Measurements from ENCODE around the gene CCL17. TPM values are rescaled to one million over a fixed set of nuclear protein-coding genes. Genes with fewer than 3 reads are reported as not detected.

Gene CCL17
- total and polyA plus RNA-seq, 8 donors: 1.1 TPM; not detected in 7

- no peak overlapping the region for H3K4me3 ChIP-seq
- WGBS, 2 donors: 46 to 56% methylated on average over 5 of the region's 5 CpGs
Measured at GRCh38 chr16:57377080-57377841, 27.3 kb upstream of the CCL17 start.

GRCh38 chr16:57379579-57379978, 25.0 kb upstream of the CCL17 start:
- ATAC-seq: peak in 1 of 4 donors; percentile 9
- DNase-seq: no peak
- H3K4me1 ChIP-seq: no peaks in the 10 kb centered on the region
- H3K4me3 ChIP-seq: no peak overlapping the region
- 78 to 81% methylated on average over 10 of the region's 10 CpGs for WGBS, 2 donors
- H3K27me3 ChIP-seq: no peaks in the 10 kb centered on the region
- no peak for FAIRE-seq
- H3K27ac ChIP-seq: no peak overlapping the region
- intact Hi-C loops (cut with DNase I): no loop called here
- H3K9me3 ChIP-seq: no peaks in the 10 kb centered on the region
- H3K36me3 ChIP-seq: no peaks in the 10 kb centered on the region
- TF ChIP-seq, protein P1, sequence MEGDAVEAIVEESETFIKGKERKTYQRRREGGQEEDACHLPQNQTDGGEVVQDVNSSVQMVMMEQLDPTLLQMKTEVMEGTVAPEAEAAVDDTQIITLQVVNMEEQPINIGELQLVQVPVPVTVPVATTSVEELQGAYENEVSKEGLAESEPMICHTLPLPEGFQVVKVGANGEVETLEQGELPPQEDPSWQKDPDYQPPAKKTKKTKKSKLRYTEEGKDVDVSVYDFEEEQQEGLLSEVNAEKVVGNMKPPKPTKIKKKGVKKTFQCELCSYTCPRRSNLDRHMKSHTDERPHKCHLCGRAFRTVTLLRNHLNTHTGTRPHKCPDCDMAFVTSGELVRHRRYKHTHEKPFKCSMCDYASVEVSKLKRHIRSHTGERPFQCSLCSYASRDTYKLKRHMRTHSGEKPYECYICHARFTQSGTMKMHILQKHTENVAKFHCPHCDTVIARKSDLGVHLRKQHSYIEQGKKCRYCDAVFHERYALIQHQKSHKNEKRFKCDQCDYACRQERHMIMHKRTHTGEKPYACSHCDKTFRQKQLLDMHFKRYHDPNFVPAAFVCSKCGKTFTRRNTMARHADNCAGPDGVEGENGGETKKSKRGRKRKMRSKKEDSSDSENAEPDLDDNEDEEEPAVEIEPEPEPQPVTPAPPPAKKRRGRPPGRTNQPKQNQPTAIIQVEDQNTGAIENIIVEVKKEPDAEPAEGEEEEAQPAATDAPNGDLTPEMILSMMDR (IDR thresholded peaks at IDR 0.05): no peak

More at GRCh38 chr16:57377080-57377841, 27.3 kb upstream of the CCL17 start:
- intact Hi-C loops (cut with DNase I): no loop called here
- Histone ChIP-seq H3K36me3 (no peaks in the 10 kb centered on the region), H3K27me3 (no peaks in the 10 kb centered on the region), H3K27ac (no peak overlapping the region), H3K4me1 (peaks cover 2 to 8% (median 4%) of the 10 kb centered on the region in 3 donors), H3K9me3 (no peaks in the 10 kb centered on the region)
- ATAC-seq: no peak
- DNase-seq: no peak
- TF ChIP-seq, protein P1 (IDR thresholded peaks at IDR 0.05): no peak
- FAIRE-seq: no peak

- H3K9me3 ChIP-seq: no peaks in the 10 kb centered on the region
- no peaks in the 10 kb centered on the region for H3K27me3 ChIP-seq
- ATAC-seq (peak in 1 of 4 donors; percentile 28), DNase-seq (peak in 4 of 6 donors; percentile 40 to 68 (median 55)), FAIRE-seq (no peak)
- H3K4me1 ChIP-seq: no peaks in the 10 kb centered on the region
- intact Hi-C loops (cut with DNase I): no loop called here
- H3K27ac ChIP-seq: no peak overlapping the region
- TF ChIP-seq, protein P1 (IDR thresholded peaks at IDR 0.05): no peak
- WGBS, 2 donors: 59 to 67% methylated on average over 8 of the region's 8 CpGs
- H3K4me3 ChIP-seq: no peak overlapping the region
- H3K36me3 ChIP-seq: no peaks in the 10 kb centered on the region
Measured at GRCh38 chr16:57380671-57381462, 23.7 kb upstream of the CCL17 start.

GRCh38 chr16:57381791-57382534, 22.6 kb upstream of the CCL17 start:
- no peak overlapping the region for H3K4me3 ChIP-seq
- no peaks in the 10 kb centered on the region for H3K36me3 ChIP-seq
- TF ChIP-seq, protein P1 (IDR thresholded peaks at IDR 0.05): no peak
- intact Hi-C loops (cut with DNase I): no loop called here
- no peak overlapping the region for H3K27ac ChIP-seq
- WGBS, 2 donors: 89 to 94% methylated on average over 35 of the region's 35 CpGs
- no peaks in the 10 kb centered on the region for H3K4me1 ChIP-seq
- ATAC-seq: no peak
- DNase-seq: peak in 1 of 6 donors; percentile 57
- FAIRE-seq: no peak
- no peaks in the 10 kb centered on the region for H3K9me3 ChIP-seq
- no peaks in the 10 kb centered on the region for H3K27me3 ChIP-seq

All from pancreas (tissue), 10 donors.